NCI-H2196 (cell line): ENCODE results near the gene CABS1.

ENCODE experiments used
- DNase-seq: peaks from one replicate; lab custom pipeline; 2025; ENCODE audit not compliant: unreplicated experiment; lab: John Stamatoyannopoulos, UW

Gene CABS1

DNA sequence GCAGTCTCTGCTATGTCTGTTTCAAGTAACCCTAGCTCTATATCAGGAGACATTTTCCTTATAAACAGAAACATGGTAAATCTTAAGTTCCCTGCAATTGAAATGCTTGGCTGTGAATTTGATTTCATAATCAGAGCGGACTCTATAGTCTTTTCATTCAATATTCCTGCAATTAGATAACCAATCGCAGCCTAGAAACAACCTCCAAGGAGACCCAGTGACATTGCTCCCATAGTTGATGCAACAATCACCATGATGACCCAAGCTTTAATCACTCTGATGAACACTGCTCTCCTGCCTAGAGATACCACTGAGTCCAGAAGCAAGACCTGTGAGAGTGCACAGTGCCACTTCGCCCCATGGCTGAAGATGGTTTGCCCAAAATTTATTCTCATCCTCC, at the start of gene CABS1:
Gene CABS1, plus strand, starts transcription at position 301 of the 400 bp plus-strand sequence. Its CDS starts 59 bp downstream, at position 360.
- DNase-seq: no peak

DNA sequence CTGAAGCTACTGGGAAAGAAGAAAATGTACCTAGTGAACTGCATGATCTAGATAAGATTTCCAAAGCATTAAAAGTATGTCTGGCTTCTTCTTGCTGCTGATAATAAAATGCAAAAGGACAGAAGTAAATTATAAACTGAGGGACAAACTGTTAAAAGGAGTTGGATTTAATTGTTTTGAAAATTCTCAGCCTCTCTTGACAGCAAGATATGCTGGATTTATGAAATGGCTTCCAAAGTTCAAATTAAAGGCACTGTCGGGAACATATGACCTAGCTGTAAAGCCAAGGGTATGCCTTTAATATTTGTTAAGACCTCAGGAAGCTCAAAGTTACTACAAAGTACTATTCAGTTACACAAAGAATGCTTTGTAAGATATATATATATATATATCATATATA, 46.1 kb upstream of the CABS1 start:
- DNase-seq: no peak

DNA sequence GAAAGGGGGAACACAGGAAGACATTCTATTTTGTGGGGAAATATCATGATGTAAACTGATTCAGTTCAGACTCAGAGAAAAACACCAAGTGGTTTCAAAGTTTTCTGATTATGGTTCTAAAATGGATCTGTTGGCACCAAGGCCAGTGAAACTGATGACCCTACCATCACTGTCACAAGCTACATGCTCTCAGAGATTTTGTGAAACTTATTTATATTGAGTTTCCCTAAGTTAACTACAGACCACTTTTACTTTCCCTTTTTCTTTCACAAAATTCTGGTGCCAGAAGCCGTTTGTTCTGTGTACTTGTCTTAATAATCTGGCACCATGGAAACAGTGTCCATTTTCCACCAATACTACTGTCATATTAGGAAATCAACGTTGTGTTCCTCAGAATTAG, 43.4 kb upstream of the CABS1 start:
- no peak for DNase-seq

DNA sequence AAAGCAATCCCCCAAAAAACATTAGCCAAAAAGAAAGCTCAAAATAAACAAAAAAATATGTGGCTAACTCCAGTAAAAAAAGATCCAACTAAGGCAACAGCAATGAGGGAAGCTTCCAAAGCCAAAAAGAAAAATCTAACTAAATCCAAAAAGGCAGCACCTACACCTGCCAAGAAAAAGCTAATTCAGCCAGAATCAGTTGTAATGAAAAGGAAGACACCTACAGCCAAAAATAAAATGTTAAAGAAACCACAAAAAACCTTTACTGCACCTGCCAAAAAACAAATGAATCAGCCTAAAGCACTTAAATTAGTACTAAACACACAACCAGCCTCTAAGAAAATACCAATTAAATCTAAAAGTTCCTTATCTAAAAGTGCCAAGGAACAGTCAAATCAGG, 37.2 kb upstream of the CABS1 start:
- no peak for DNase-seq

DNA sequence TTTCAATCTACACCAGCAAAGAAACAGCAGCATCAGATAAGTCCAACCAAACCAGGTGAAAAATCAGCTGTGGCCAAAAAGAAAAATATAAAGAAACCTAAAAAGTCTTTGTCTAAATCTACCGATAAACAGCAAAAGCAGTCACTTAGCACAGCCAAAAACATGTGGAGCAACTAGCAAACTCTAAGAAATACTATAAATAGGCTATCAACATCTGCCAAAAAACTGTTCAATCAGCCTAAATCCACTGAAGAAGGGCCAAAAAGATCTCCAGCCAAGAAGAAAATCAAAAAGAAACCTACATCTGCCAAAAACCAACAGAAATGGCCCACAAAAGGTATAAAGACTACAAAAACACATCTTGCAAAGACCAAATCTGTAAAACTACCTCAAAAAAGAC, 36.7 kb upstream of the CABS1 start:
- no peak for DNase-seq

DNA sequence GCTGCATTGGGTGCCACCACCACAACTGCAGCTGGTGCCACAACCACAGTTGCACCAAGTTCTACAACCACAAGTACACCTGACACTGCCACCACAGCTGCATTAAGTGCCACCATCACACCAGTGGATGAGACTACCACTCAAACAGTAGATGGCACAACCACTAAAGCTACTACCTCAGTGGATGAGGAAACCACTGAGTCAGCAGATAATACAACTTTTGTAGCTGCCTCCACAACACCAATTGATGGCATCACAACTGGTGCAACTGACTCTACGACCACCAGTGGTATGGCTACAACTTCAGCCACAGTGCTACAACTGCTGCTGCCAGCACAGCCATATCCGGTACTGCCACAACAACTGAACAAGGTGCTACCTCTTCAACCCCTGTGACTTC, 35.1 kb upstream of the CABS1 start:
- no peak for DNase-seq

DNA sequence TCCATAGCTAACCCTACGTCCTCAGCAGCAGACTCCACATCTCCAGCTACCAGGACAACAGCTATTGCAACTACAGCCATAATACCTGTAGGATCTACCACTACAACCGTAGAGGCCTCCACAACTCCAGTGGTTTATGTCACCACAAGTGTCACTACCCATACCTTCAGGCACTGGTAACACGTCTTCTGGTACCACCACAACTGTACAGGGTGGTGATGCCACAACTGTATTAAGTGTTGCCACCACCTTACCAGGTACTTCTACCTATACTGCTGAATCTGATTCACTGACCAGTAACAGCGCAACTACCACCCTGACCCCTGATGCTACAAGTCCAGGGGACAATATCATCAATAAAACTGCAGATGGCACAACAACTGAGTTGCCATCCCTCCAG, 34.6 kb upstream of the CABS1 start:
- DNase-seq: no peak

DNA sequence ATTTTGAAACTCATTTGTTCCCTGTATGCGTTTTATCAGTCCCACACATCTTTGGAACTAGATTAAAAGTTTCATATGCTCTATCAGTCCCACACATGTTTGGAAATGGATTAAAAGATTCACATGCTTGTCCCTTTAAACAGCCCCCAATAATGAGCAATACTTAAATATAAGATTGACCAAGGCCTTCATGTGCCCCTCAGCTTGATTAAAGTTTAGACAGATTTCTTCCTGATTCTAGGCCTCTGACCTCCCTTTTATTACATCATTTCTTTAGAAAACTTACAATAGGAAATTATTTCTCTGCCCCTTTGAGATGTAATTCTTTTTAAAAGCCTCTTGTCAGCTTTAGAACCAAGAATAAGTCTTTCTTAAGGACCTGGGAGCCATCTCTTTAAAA, 31.7 kb upstream of the CABS1 start:
- DNase-seq: no peak

DNA sequence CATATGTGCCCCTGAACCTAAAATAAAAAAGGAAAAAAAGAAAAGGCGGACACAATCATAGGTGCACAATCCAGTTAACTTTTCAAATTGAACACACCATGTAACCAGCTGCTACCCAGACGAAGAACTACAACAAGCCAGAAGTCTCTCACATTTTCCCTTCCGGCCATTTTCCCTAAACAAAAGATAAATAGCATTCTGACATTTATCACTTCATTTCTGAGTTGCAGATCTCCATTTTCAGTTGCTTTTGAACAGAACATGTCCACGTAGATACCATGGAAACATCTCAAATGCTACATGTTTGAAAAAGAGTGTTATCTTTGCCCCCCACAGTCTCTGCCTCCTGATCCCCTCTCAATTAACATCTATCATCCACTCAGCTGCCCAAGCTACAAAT, 29.2 kb upstream of the CABS1 start:
- DNase-seq: no peak

DNA sequence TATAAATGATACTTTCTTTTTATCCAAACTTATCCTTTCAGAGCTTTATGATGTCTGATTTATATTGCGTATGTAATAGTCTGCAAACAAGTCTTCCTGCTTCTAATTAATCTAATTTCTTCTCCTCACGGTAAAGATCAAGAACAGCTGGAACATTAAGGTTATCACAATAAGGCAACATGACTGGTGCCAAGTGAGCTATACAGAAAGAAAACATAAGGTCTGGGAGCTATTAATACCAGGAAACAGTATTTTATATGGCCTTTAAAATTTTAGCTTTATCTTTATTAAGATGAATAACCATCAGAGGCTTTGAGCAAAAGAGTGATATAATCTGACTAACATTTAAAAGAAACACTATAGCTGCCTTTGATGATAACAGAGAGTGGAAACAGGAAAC, 28.7 kb upstream of the CABS1 start:
- DNase-seq: no peak

DNA sequence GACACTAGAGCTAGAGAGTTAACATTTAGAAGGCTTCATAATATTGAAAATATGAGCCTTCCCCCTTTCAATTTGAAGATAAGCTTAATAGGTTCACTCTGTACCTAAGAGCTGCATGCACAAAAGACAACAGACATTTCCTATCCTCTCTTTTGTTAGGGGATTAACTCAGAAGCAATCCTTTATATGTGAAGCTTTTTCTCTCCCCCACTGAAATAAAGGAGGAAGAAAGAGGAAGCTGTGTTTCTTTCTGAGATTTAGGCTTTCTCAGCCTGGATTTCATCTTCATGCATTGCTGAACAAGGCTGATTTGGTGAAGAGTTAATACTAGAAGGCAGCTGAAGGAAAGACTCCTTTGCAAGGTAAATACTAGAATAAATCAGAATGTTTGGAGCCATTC, 21.0 kb upstream of the CABS1 start:
- no peak for DNase-seq

DNA sequence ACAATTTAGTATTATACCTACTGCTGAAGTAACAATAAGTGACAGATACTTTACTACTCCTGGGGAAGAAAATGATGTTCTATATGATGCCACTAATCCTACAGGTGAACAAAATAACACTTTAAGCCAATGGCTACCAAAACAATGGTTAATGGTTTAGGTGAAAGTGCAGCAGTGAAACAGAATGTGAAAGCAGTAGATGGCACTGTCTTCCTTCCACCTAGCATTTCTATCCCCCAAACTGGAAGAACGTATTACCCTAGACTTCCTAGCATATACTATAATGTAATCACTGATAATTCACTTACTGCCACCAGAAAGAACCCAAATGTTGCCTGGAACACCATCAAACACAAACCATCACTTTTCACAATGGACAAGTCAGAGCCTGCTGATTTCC, 18.9 kb upstream of the CABS1 start:
- DNase-seq: no peak

DNA sequence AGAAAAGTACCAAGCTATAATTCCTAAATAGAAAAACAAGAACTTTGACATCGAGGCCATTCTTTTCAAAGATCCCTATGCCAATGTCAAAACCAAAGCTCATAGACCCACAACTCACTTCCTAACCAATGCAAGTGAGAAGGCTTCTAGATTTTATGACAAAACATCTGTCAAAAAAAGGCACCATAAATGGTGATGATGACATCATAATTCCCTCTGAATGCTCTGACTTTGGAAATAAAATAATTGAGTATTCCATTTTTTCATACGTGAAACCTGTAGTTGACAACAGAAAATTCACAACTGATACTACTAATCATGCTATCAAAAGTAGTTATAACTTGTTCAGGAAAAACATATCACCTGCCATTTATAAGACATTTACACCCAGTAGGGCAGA, 8.7 kb upstream of the CABS1 start:
- no peak for DNase-seq

DNA sequence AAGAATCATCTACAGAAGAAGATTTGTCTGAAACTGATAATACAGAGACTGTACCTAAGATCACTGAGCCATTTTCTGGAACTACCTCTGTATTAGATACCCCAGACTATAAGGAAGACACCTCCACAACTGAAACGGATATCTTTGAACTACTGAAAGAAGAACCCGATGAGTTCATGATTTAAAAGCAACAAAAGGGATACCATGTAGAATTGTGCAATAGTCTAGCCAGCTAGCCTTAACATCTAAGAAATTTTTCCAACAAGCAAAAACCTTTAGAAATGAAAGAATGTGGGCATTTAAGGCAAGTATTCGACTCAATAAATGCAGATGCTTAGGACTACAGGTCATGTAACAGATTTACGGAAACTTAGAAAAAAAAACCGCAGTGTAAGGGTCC, 1.3 kb downstream of the CABS1 start:
- no peak for DNase-seq

DNA sequence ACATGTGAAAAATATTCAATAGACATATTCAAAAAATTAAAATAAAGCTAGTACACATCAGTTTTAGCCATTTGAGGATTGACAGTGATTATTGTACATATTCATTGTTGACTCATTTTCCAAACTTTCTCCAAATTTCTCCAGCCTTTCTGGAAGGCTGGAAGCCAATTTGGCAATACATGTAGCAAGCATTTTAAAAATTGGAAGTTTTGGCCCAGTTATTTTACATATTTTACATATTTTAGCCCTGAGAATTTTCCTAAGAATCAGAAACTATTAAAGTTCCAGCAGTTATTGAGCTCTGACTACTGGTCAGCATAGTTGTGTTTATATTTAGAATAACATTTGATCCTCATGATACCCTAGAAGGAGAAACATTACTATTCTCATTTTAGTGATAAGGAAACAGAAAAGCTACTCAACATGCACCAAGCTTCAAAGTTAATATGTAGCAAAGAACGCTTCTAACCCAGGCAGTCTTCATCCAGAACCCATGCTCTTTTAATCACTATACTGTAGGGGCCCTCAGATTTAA, 3.2 kb downstream of the CABS1 start:
- no peak for DNase-seq

DNA sequence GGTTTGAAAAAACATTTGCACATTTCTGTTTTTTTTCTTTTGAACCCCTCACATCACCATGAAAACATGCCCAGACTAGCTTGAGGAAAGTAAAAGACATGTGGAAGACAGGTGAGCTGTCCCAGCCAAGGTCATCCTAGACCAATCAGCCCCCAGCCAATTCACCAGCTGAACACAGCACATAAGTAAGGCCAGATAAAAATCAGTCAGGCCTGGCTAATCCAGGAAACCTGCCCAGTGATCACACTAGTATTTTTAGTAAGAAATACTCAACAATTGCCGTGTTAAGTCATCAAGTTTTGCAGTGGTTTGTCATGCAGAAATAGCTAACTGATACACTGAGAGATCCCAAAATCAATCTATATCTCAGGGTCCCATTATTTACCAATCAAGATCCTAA, 21.4 kb downstream of the CABS1 start:
- no peak for DNase-seq

DNA sequence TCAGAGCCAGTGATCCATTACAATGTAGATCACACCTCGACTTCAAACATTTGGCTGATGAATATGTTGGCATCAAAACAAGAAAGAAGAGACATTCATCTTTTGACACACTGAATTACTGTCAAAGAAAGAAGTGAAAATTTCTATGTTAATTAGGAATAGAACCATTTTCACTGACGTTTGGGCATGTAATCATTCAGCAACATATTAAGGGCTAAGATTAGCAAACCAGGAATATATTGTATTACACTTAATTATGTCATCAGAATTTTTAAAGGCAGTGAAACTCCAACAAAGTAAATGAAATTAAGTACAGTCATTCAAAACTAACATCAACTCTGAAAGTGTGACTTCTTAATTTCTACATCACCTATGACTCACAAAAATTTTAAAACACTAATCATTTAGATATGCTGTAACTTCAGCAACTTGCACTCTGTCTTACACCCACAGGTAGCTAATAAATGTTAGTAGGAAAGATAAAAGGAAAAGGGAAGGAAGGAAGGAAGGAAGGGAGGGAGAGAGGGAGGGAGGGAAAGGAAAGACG, 24.4 kb downstream of the CABS1 start:
- DNase-seq: no peak

DNA sequence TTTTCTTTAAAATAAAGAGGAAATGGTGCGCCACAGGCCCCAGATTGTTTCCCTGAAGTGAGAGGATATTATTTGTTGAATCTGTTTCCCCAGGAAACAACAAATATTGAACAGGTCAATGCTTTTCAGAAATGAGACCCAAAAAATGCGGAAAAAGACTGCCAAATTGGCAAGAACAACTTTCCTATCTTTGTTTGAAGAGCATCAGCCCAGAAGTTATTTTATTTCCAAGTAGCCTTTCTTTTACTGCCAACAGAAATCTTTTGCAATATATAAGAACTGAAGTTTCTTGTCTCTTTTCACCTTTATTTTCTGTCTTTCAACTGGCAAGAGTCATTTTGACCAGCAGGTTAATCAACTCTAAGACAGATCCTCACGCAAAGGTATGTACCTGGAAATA, 25.7 kb downstream of the CABS1 start, which contains the start of gene SMR3A:
Gene SMR3A, plus strand, starts transcription at position 301 of the 400 bp plus-strand sequence. CDS start 1,356 bp downstream, outside the sequence.
- no peak for DNase-seq

DNA sequence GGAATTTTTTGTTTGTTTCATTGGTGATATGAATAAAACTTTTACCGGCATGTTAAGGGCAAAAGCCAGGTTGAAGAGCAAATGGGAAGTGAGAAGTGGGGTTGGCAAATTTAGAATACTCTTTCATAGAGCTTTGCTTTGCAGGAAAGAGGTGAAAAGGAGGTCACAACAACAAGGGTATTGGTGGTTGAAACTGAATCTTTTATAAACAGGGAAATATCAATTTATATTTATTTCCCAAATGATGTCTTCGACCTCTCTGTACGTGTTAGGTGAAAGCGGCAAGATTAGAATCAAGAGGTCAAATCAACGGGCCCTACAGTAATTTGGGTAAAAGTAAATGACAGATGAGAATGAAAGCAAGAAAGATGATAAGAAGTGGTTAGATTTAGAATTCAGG, 29.2 kb downstream of the CABS1 start:
- no peak for DNase-seq

DNA sequence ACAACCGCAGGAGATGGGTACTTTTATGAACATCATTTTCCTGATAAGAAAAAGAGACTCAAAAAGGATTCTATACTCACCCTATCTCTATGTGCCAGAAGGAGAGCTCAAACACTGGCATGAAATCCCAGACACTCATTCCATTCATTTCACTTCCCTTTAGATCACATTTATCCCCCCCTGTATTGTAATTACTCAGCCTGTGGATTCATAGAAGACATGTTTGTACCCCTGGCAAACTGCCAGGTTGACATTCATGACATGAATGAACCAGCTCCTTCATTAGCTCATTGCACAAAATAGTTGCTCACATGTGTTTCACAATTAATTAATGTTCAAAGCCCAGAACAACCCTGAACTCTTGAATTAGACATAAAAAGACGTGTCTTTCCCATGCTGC, 30.7 kb downstream of the CABS1 start:
- DNase-seq: no peak

DNA sequence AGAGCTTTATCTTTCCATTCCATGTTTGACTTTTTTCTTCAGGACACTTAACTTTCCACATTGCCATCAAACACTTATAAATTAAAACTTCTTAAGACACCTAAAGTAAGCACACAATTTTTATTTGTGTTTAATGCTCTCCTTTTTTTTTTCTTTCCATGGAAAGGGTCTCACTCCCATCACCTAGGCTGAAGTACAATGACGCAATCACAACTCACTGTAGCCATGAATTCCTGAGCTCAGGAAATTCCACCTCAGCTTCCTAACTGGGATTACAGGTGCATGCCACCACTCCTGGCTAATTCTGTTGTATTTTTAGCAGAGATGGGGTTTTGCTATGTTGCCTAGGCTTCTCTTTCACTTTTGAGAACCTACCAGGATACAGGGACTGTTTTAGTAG, 33.0 kb downstream of the CABS1 start:
- DNase-seq: no peak

DNA sequence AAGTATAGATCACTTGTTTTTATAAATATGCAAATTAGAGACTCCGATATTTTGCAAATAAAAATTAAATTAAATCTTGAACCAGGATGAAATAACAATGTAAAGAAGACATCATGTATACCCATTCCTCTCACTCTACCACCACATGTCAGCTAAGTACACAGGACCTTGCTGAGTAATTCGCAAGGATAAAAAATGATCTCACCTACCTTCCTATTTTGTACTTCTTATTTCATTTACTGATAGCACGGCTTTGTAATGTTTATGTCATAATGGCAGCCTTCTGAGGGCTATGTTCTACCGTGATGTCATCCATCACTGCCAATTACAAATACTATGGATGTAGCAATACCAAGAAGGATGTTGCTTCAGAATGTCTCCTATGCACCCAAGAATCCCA, 37.2 kb downstream of the CABS1 start:
- DNase-seq: no peak

DNA sequence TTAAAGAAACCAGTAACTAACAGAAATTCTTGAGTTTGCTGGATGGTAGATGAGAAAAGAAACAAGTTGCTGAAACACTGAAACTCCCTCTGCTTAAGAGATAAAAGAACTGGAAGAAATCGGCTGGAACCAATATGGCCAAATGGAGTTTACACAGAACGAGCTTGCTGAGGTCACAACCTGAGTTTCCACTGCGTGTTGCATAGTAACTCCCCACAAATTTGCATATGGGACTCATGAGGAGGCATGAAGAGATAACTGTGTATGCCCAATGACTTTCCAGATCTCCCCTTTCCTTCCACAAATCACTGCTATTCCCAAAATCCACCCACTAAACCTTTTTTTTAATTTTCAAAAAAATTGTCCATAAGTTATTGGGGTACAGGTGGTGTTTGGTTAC, 38.0 kb downstream of the CABS1 start:
- no peak for DNase-seq
